Activated naive CD4-positive, alpha-beta T cell (primary cell): Measurements from ENCODE around the gene TIGIT.

ENCODE experiments used
- DNase-seq, 4 experiments: peaks; one replicate each; lab custom pipeline; 2025; lab: John Stamatoyannopoulos, UW

Gene TIGIT

DNA sequence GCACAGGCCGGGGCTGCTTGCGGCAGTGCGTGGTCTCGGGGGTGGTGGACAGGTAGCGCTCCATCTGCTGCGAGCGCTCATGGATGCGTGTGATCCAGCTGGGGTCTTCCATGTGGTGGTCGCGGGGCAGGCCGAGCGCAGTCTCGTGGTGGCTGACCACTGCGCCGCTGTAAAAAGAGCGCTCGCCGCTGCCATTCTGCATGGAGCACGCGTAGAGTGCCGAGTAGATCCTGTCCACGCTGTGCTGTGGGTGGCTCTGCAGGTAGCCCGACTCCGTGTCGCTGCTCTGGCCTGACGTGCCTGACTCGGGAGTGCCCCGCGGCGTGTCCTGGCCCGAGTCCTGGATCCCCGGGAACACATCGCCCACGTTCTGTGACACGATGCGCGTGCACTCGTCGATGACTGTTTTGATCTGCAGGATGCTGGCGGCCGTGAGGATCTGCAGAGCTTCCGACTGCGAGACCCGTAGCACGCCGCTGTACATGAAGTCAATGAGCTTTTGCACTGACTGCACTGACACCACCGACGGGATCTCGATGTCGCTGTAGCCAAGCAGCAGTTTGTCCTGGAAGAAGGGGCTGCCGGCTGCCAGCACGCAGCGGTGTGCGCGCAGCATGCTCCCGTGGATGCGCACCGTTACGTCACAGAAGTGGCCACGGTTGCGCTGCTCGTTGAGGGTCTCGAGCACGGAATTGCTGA lies 57.4 kb downstream of the TIGIT start:
- DNase-seq, result no peak

DNA sequence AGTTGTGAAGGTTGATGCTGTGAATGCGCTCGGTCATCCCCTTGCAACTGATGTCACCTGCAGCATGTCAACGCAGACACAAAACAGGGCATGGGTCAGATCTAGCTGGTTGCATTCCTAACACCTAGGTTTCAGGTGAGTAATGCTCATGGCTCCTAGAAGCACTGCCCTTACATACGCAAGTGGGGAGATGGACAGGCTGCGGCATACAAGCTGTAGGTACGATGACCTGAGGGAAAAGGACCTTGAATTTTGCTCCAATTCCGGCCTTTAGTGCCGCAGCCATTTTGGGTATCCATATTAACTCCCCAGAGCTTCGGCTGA lies 58.0 kb downstream of the TIGIT start:
- DNase-seq, result no peak

- DNase-seq, result no peak
These were observed 61.8 kb downstream of the TIGIT start for GRCh38 chr3:114355653-114356052.

DNA sequence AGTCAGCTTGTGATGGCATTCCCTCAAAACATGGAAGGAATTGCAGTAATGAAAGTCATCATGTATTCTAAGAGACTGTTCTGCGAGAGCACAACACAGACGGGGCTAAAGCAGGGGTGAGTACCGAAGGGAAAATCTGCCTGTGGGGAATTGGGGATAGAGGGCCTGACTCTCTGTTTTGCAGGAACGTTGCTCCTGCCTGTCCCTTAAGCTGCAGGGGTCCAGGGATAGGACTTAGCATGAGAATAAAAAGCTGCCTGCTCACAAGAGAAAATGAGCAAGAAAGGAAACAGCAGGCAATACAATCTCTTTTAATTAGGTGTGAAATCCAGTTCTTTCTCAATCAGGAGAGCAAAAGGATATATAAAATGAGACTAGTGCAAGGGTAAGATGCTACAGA lies 62.2 kb downstream of the TIGIT start:
- no peak for DNase-seq

GRCh38 chr3:114356525-114356924 lies 62.7 kb downstream of the TIGIT start:
- no peak for DNase-seq
